ENCODE results near the gene LONRF2.
A peak's percentile ranks its signal among the peaks of the same experiment; 100 is the strongest.

The LONRF2 gene

DNA sequence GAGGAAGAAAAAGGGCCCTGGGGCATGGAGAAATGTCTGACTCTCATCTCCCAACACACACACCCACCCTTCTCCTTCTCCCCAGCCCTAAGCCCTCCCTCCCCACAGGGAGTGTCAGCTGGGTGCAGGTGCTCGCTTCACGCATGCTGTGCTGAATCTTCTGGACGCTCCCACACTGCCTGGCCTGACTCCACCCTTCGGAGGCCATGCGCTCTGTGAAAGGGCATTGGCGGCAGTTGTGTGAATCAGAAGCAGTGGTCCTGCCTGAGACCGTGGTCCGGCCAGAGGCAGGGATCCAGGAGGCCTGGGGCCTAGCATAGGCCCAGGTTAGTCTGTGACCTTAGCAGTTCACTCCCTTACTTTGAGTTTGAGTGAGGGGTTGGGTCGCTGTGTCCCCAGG, 57.1 kb downstream of the LONRF2 start:
- Histone ChIP-seq H3K27me3 (ENCODE audit: insufficient read depth, low read depth, severe bottlenecking) (peaks cover 18% of the 10 kb centered on the region), H3K4me3 (ENCODE audit: low read depth, low read length) (no peak overlapping the region), H3K27ac (no peak overlapping the region), H3K9me3 (ENCODE audit: severe bottlenecking) (no peaks in the 10 kb centered on the region), H3K36me3 (no peaks in the 10 kb centered on the region)
- no peak for DNase-seq
- TF ChIP-seq CTCF (IDR thresholded peaks at IDR 0.05; ENCODE audit: low read depth, low read length) = no peak

GRCh38 chr2:100264651-100265050, 57.6 kb downstream of the LONRF2 start:
- TF ChIP-seq CTCF (IDR thresholded peaks at IDR 0.05; ENCODE audit: low read depth, low read length) = no peak
- Histone ChIP-seq H3K27me3 (ENCODE audit: insufficient read depth, low read depth, severe bottlenecking) (peaks cover 18% of the 10 kb centered on the region), H3K36me3 (no peaks in the 10 kb centered on the region), H3K27ac (no peak overlapping the region), H3K9me3 (ENCODE audit: severe bottlenecking) (no peaks in the 10 kb centered on the region), H3K4me3 (ENCODE audit: low read depth, low read length) (no peak overlapping the region)
- no peak for DNase-seq

DNA sequence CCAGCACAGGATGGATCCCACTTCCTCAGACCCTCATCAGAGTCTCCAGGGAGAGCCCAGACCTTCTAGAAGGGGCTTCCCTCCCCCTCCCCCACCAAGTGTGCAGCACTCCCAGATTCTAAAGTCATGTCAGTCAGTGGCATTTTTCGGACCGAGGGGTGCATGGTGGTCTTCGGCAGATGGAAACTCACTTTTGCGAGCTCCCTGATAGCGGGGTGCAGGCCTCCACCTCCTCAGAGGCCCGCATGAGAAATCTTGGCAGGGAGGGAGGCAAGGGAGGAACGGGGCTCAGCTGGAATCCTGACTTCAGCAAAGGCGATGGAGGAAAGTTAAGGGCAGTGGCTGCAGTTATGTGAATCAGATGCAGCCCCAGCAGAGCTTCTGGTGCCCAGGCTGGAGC, 58.2 kb downstream of the LONRF2 start:
- Histone ChIP-seq H3K27me3 (ENCODE audit: insufficient read depth, low read depth, severe bottlenecking) (peaks cover 18% of the 10 kb centered on the region), H3K9me3 (ENCODE audit: severe bottlenecking) (no peaks in the 10 kb centered on the region), H3K4me3 (ENCODE audit: low read depth, low read length) (no peak overlapping the region), H3K36me3 (no peaks in the 10 kb centered on the region), H3K27ac (no peak overlapping the region)
- no peak for DNase-seq
- no peak for TF ChIP-seq CTCF (IDR thresholded peaks at IDR 0.05; ENCODE audit: low read depth, low read length)

DNA sequence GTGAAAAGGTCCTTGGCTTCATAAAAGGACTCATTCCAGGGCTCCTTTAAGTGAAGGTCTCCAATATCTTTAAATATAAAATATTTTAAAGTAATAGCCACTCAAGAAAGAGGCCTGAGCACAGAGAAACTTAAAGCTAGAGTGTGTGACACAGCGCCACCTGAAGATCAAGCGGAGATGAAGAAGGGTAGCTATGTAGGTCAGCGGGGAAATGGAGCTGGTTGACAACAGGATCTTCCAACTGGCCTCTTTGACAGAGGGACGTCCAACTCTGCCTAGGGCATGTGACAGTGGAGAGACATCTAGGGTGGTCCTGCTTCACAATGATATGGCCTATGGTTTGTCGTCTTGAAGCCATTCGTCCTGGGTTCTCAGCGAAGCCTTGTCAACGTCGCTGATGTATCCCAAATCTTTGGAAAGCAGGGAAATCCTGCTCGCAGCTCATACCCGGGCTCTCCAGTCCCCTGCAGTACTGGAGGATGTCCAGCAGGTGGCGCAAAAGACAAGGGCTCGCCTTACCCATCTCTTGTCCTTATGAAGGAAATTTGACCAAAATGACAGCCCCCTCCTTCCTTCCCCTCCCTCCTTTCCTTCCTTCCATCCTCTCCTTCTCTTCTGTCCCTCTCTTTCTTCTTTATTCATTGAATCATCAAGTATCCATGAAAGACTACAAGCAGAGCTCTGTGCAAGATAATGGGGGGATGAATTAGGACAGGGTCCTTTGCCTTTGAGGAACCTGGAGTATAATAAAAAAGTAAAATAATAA, 59.6 kb downstream of the LONRF2 start:
- H3K36me3 ChIP-seq = no peaks in the 10 kb centered on the region
- TF ChIP-seq CTCF (IDR thresholded peaks at IDR 0.05; ENCODE audit: low read depth, low read length) = peak; percentile 86
- DNase-seq = peak; percentile 66
- no peak overlapping the region for H3K27ac ChIP-seq
- H3K27me3 ChIP-seq (ENCODE audit: insufficient read depth, low read depth, severe bottlenecking) = peaks cover 12% of the 10 kb centered on the region
- H3K9me3 ChIP-seq (ENCODE audit: severe bottlenecking) = no peaks in the 10 kb centered on the region
- H3K4me3 ChIP-seq (ENCODE audit: low read depth, low read length) = no peak overlapping the region

DNA sequence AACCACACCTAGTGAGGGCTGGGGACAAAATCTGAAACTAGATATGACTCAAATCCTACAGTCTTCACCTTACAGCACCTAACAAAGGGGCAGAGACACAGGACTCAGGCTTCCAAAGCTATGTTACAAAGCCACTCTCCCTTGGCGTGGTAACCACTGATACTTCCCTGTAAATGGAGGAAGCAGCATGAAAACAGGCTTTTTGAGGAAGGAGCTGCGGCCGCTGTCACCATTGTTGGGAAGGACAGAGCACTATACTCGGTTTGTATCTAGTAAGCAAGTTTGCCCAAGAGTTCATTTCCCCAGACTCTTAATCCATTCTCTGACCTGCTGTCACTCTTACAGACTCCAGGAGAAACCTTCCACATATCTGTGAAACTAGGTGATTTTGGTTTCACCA, 60.3 kb downstream of the LONRF2 start:
- no peak for TF ChIP-seq CTCF (IDR thresholded peaks at IDR 0.05; ENCODE audit: low read depth, low read length)
- H3K27ac ChIP-seq = no peak overlapping the region
- no peak overlapping the region for H3K4me3 ChIP-seq (ENCODE audit: low read depth, low read length)
- no peak for DNase-seq
- H3K36me3 ChIP-seq = no peaks in the 10 kb centered on the region
- H3K9me3 ChIP-seq (ENCODE audit: severe bottlenecking) = no peaks in the 10 kb centered on the region
- peaks cover 12% of the 10 kb centered on the region for H3K27me3 ChIP-seq (ENCODE audit: insufficient read depth, low read depth, severe bottlenecking)
